Stimulated activated CD8-positive, alpha-beta memory T cell treated with anti-CD3 and anti-CD28 coated beads, Interleukin-12 subunit alpha, Interleukin-12 subunit beta, amount 100 ng/mL, for 24 hours (primary cell): Measurements from ENCODE around the gene HDGFL2.
"Not testable (repeated sequence)": the region's sequence is repeated elsewhere in the genome, so short reads cannot be mapped to it uniquely, and the experiment has no call there.

Experiments used
- DNase-seq: peaks from one replicate; pipeline ENCODE4 v3.0.0-alpha.2; 2020; ENCODE audit errors: extremely low read depth

Gene HDGFL2

DNA sequence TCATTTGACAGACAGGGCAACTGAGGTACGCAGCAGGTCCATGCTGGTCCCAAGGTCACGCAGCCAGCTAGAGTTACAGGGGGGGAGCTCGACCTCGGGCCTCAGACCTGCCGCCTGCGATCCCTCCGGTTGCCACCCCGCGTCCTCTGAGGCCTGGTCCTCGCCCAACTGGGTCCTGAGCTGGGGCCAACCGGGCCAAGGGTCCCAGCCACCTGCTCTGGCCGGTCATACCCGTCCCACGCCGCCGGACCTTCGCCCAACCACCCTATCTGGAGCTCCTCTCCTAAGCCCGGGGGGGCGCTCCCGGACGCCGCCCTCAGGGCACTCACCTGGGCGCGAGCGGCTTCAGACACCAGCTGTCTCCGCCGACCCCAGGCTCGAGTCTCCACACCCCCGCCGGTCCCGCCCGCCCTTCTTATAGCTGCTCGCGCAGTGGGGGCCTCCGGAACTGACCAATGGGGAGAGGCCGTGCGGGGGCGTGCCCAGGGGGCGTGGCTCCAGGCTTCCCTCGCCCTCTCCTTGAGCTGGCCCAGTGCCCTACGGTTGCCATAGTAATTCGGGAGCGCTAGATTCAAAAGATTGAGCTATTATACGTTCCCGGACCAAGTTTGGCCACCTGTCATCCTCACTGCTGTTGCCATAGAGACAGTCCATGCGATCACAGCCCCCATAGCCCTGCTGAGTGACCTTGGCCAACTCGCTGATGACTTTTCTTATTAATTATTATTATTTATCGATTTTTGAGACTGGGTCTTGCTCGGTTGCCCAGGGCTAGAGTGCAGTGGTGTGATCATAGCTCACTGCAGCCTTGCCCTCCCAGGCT is 63.0 kb downstream of the HDGFL2 start, which contains the start of gene PLIN5:
TSS of gene PLIN5 (minus strand) at position 389 of the 823 bp plus-strand sequence. CDS start 1,150 bp downstream, outside the sequence.
- peak; percentile 15 for DNase-seq

DNA sequence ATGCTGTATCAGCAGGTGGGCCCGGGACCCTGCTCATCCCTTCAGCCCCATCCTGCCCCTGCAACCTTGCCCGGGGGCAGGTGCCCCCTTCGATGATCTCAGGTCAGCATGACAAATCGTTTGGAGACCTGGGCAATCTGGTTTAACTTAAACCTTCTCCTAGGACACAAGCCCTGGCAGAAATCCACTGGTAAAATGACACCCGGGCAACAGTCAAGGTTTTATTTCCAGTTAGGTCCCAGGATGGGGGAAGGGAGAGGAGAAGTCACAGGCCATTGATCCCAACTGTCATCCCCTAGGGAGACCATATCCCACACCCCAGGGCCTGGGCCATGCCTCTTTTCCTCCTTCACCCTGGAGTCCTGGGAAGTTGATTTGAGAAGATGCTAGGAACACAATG is 64.7 kb downstream of the HDGFL2 start:
- DNase-seq, result no peak

DNA sequence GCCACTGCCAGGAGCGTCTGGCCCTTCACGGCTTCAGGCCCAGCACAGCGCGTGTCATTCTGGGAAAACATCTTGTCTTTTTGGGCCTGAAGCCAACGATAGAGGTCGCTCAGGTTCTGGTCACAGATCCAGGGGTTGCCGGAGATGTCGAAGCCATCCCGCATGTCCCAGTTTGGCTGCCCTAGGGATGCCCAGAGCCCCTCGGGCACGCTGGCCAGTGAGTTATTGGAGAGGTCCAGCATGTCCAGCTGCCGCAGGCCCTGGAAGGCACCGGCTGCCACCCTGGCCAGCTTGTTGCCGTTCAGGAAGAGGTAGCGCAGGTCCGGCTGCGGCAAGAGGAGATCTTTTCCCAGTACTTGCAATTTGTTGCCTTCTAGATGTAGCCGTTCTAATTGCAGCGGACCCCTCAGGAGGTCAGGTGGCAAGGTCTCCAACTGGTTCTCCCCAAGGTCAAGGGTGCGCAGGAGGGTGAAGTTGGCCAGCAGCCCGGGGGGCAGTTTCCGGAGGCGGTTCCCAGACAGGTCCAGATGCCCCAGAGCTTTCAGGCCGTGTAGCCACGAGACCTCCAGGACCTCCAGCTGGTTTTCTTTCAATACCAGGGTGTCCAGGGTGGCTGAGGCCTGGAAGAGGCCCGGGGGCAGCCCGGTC is 66.0 kb downstream of the HDGFL2 start:
- no peak for DNase-seq

DNA sequence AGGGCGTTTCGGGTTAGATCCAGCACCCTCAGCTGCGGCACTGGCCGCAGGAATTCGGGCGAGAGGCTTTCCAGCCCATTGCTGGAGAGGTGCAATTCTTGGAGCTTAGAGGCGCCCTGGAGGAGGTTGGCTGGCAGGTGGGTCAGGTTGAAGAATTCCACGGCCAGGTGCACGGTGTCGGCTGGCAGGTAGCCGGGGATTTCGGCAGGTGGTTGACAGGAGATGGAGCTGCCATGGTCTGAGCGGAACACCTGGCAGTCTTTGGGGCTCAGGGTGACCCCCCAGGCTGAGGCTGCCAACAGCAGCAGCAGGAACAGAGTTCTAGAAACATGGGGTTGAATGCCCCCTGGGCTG is 66.5 kb downstream of the HDGFL2 start:
- DNase-seq, result no peak

DNA sequence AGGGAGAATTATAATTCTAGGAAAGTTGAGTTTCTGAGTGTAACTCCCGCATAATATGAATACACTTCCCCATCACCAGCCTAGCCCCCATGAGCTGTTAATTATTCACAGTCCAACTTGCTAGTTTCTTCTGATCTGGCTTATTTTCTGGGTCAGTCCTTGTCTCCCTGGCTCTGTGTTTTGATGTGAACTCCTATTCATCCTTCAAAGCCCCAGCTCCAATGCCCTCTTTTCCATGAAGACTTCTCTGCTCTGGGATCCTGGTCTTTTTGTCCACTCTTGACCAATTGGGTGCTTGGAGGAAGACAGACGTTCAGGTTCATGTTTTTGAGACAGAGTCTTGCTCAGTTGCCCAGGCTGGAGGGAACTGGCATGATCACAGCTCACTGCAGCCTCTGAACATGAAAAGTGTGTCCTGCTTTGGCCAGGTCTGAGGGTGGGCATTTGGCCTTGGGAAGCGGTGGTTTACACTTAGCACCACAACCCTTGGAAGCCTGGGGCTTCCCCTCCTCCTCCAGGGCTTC is 67.1 kb downstream of the HDGFL2 start:
- DNase-seq, result no peak

DNA sequence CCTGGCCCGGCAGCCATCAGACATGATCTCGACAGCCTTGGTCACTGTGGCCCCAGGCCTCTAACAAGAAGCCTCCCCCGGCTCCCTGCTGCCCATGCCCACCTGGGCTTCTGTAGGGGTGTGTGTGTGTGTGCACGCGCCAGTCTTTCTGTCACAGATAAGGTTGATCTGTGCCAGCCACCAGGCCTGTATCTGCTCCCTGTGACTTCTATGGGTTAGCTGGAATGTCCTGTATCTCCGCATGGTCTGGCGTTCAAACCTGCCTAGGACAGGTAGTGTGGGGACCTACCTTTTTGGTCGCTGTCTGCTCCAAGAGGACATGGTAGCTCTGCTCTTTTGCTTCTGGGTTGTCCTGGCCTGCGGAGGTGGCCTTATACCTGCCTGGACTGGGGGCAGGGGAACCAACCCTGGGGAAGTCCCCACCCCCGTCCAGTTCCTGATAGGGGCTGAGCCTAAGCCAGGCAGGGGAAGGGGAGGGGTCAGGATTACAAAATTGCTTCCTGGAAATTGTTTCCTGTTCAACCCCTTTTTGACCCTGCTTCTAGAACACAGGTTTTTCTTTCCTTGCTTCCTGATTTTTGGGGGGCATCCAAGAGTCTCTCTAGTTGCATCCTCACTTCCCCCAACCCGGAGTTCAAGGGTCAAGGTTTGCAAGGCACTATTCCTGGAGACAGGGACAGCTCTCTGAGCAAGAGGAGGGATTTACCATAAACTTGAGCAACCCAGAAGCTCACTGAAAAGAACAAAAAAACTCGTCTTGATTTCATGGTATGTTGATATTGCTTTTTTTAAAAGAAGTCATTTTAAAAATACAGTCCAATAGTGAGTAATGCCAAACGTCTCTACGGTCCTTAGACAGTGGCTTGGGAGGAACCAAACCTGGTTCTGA is 67.8 kb downstream of the HDGFL2 start, which contains the start of gene LRG1:
TSS of gene LRG1 (minus strand) at position 344 of the 889 bp plus-strand sequence. CDS start at position 321, 23 bp downstream.
- no peak for DNase-seq

DNA sequence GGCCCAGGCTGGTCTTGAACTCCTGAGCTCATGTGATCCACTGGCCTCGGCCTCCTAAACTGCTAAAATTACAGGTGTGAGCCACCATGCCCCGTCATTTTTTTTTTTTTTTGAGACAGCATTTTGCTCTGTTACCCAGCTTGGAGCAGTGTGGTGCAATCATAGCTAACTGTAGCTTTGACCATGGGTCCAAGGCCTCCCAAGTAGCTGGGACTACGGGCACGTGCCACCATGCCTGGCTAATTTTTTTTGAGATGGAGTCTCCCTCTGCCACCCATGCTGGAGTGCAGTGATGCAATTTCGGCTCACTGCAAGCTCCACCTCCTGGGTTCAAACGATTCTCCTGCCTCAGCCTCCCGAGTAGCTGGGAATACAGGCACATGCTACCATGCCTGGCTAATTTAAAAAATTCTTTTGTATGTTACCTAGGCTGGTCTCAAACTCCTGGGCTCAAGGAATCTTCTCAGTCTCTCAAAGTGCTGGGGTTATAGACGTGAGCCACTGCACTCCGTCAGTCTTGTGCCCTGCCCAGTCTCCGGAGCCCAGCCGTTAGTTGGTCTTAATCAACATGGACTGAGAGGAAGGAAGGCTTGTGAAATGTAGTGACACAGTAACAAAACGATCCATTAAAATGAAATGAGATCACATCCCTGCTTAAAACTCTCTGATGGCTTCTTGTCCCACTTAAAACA is 69.2 kb downstream of the HDGFL2 start:
- no peak for DNase-seq

DNA sequence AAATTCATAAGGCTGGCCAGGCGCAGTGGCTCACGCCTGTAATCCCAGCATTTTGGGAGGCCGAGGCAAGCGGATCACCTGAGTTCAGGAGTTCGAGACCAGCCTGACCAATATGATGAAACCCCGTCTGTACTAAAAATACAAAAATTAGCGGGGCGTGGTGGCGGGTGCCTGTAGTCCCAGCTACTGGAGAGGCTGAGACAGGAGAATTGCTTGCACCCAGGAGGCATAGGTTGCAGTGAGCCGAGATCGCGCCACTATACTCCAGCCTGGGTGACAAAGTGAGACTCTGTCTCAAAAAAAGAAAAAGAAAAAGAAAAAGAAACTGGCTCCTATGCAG is 69.7 kb downstream of the HDGFL2 start:
- DNase-seq, result not testable (repeated sequence)

DNA sequence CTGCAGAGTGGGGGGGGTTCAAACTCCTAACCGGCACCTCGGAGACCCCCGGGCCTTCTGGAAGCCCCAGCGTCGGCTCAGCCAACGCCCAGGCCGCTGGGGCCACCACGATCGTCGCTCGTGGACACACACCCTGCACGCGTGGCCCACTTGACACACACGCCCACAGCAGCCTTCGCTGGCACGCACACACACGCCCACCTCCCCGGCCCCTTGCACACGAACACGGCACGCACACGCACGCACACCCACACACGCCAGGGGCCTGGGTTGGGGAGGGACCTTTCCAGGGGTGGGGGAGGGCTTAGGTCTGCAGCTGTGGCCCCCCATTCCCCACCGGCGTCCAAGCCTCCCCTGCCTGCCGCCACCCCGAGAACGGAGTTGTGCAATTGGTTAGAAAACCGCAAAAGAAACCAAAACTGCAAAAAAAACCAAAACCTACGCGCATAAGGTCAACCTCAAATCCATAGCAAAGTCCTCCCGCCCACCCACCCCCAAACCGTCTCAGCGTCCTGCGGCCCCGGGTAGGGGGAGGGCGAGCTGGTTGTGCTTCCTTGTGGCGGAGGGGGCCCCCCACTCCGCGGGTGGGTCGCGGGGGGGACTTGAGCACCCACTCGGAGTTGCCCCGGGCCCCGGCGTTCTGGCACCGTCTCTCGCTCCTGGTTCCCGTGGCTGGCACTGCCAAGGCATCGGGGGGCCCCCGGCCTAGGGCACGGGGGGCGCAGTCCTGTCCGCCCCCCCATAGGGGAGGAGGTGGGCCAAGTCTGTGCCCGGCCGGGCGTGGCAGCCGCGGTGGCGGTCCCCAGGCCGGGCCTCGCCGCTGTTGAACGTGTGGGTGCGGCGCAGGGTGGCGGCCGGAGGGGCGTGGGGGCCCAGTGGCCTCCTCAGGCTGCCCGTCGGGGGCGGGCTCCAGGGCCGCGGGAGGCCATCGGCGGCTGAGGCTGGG is 71.1 kb downstream of the HDGFL2 start:
- no peak for DNase-seq

DNA sequence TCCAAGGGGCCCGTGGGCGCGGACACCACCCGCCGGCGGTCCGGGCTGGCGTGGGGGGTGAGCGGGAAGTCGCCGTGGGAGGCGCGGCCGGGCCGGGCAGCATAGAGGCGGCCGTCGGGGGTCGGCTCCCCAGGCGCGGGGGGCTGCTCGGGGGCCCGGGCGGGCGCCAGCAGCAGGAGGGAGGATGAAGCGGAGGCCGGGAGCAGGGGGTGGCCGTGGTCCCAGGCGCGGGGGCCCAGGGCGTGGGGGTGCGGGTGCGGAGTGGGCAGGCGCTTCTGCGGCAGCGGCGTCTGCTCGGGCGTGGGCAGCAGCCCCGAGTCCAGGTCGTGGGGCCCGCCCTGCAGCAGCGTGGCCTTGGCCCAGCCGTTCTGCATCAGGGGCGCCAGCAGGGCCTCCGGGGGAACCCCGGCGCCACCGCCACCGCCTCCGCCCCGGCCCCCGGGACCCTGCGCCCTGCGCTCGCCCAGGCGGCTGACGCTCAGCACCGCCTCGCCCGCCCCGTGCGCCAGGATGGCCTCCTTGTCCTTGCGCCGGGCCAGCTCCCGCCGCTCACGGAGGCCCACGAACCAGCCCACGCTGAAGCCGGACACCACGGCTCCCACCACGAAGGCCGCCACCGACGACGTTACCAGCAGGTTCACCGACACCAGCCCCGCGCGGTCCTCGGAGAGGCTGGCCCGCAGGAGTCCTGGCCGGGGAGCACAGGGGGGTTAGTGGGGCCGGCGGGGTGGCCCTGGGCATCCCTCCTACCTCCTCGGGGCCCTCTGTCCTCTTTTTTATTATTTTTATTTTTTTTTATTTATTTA is 71.9 kb downstream of the HDGFL2 start:
- no peak for DNase-seq

DNA sequence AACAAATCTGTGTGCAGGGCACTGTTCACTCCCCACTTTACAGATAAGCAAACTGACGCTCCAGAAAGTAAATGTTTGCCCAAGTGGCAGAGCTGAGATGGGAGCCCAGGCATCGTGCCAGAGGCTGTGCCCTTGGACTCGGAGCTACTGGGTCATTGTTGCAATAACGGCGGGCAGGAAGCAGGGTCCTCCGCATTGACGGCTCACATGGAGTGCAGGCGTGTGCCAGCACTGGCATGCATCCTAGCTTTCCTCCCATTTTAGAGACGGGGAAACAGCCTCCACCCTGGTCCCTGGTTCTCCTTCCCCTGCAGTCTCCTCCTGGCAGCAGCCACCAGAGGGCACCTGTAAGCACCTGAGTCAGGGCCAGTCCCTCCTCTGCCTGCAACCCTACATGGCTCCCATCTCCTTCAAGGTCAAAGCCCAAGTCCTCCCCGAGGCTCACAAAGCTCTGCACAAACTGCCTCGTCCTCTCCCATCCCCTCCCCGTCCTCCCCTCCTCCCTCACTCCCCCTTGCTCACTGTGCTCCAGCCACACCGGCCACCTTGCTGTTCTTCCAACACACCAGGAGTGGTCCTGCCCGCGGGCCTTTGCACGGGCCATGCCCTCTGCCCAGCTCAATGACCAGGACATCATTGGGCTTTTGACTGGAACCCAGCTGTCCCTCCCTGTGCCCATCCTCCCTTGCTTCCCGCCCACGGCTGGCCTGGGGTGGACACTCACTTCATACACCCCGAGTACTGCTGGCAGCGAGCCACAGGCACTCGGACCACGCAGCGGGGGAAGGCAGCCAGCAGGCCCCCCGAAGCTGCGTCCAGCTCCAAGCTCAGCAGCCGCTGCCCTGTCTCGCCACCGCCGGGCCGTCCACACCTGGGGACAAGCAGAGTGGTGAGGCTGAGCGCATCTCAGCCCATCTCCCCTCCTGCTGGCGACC is 75.5 kb downstream of the HDGFL2 start:
- no peak for DNase-seq

DNA sequence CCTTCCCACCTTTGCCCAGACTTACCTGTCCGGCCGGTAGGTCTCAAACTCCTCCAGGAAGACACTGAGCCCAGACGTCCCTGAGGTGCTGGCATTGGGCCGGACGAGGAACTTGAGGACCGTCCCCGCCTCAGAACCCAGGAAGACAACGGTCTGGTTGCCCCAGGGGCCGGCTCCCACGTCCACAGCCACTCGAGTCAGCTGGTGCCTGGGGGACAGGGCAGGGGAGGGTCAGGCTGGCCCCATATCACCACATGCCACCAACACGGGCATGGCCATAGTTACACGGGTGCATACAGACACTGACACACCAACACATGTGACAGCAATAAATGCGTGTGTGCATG is 76.1 kb downstream of the HDGFL2 start:
- DNase-seq, result no peak

DNA sequence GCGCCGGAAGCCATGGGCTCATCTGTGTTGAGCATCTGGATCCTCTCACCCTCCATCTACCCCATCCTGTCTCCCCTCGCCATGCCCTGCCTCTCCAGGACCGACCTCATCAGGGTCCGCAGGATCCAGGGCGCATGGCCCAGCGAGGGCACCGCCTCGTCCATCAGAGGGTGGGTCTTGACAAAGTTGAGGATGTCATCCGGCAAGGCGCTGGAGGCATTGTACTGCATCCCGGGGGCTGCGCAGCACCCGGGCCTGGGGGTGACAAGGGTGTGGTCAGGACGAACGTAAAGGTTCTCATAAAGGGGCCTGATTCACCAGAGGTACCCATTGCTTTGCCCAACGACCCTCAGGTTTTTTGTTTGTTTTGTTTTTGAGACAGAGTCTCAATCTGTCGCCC is 77.9 kb downstream of the HDGFL2 start:
- DNase-seq, result no peak

DNA sequence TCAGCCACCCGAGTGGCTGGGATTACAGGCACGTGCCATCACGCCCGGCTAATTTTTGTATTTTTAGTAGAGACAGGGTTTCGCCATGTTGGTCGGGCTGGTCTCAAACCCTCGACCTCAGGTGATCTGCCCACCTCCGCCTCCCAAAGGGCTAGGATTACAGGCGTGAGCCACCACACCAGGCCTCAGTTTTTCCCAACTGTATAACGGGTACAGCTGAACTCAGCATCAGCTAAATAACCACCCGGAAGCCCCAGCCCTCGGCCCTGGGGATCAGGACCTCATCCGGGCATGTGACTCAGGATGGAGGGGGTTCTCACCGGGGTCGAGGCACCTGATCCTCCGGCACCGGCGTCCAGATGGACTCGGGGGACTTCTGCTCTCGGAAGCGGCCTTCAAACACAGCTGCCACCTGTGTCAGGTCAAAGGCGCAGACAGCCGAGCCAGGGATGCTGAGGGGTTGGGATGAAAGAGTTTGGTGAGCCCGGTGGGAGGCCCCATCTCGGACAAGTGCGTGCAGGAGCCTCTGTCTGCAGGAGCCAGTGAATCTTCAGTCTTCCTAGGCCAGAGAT is 78.5 kb downstream of the HDGFL2 start:
- DNase-seq, result no peak
